Measurements from ENCODE around the gene TMEM35B.
A peak's percentile ranks its signal among the peaks of the same experiment; 100 is the strongest.
"Not testable (repeated sequence)": the region's sequence is repeated elsewhere in the genome, so short reads cannot be mapped to it uniquely, and the experiment has no call there.

Gene TMEM35B

DNA sequence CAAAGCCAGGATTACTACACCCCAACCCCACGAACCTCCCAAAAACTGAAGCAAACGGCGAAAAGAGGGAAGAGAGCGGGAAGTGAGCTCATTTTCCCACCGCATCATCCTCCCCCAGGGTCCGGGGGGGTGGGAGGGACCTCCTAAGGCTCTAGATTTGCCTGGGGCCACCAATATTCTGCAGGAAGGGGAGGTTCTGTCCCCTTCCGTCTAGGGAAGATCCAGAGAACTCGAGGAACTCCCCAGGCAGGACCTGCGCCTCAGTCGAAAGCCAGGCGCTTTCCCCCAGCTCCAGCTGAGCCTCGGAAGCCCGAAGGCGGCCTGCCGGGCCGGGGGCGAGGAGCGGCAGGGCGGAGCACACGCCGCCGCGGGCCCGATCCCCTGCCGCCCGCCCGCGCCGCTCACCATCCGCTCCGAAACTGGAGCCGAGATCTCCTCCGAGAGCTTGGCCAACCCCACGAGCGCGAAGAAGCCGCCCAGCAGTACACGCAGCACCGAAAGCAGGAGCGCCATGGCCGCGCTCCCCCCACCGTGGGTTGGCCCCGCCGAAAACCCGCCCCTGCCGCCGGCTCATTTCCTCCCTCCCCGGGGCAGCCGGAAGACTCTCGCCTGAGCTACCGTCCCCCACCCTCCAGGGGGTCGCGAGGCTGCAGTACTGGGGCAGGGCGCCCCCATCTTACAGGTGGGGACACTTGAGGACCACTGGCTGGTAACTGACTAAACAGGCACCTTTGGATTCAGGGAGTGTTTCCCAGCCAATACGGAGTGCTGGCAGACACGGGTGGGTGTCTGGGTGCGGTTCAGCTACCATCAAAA, at the start of gene TMEM35B:
Gene TMEM35B (minus strand): TSS at position 555 of the 816 bp plus-strand sequence. CDS start 42 bp downstream, at position 513.
- DNase-seq, result peak; percentile 92

DNA sequence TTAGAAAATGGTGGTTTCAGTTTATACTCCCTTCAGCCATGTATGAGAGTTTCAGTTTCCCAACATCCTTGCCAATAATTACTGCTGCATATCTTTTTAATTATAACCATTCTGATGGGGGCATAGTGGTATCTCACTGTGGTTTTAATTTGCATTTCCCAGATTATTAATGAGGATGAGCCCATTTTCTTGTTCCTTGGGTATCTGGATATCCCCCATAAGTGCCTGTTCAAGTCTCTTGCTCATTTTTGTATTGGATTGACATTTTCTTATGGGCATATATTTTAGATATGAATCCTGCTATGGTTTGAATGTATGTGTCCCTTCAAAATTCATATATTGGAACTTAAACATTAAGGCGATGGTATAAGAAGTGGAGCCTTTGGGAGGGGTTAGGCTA, 48.2 kb upstream of the TMEM35B start:
- no peak for DNase-seq

DNA sequence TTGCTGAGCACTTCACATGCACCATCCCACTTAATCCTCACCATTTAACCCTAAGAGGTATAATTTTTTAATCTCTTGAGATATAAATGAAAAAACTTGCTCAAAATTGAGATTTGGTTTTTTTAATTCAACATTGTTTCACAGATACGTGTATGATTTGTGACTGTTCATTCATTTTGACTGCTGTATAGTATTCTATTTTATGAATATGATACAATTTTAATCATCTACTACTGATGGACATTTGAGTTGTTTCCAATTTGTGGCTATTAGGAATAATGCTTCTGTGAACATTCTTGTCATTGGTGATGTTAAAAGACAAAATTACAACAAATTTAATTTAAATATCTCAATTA, 47.2 kb upstream of the TMEM35B start:
- no peak for DNase-seq

DNA sequence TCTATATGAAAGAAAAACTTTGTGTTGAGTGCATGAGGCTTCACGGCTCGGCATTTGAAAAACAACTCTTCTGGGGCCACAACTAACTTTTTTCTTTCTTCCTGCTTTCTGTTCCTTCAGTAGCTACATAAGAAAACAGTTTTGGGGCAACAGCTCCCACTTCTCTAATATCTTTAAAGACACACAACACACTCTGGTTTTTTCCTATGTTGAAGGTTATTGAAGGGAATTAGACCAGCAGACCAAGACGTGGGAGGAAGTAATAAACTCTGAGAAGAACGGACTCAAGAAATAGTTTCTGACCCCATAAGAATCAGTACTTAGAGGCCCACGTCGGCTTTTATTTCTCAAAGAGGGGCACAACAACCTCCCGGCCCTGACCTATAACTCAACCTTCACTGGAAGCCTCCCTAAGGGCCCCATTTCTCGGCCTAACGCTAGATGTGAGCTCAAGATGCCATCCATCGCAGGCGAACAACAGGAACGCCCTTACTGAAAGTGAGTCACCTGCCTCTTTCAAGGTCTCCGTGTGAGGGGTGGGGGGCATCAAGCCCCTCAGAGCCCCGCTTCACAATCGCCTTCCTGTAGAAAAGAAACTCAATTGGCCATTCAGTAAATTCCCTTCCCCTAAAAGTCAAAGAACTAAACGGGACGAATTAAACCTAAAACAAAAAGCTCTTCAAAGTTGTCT, 45.8 kb upstream of the TMEM35B start:
- peak; percentile 79 for DNase-seq

DNA sequence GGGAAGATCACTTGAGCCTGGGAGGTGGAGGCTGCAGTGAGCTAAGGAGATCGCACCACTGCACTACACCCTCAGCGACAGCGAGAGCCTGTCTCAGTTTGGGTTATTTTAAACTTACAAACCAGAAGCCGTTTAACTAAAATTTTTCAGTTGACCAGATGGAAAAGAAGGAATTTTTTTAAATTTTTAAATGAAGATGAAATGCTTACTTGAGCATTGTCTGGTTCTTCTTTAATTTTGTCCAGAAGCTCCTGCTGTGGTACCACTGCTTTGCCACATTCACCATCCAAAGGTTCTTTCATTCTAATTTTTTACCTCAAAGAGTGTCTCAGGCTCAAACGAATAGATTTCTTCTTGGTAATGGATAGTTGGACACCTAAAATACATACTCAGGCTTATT, 45.2 kb upstream of the TMEM35B start:
- DNase-seq, result no peak

DNA sequence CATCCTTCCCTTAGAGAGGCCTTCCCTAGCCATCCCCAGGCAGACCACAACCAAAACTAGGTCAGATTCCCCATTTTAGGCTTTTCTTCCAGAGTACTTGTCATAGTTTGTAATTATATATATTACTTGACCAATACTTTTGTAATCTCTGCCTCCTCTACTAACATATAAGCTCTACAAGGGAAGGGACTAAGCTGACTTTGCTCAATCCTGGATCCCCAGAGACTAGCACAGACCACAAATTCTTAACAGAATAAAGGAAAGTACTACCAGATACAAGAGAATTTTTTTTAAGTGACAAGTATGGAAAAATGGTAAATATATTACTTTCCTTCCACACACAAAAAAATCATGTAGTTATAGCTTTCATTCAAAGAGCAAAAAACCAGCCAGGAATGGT, 44.6 kb upstream of the TMEM35B start:
- no peak for DNase-seq

DNA sequence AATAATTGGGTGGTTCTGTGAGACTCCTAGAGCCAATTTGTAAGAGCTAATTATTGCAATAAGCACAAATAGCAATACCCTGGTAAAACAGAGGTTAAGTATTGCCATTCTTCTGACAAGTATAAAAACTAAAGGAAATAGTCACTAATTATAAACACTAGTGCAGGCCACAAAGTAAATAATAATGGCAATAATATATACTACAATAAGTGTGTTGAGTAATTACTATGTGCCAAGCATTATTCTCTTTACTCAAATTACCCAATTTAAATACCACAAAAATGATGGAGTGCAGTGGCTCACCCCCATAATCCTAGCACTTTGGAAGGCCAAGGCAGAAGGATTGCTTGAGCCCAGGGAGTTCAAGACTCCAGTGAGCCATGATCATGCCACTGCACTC, 31.3 kb upstream of the TMEM35B start:
- no peak for DNase-seq

DNA sequence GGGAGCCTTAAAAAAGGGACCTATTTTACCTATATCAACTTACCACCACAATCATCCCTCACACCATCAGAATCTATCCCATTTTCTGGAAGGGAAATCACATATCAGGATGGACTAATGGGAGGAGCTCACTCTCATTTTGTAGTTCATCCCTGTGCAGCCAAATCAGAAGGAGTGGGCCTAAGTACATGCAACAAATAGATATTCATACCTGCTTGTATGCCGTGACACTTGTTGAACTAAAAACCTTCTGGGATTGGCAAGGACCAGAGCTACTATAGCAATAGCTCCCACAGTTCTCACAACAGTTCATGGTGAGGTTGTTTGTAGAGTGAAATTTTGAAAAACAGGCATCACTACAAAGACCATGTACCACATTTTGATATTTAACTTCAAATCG, 29.3 kb upstream of the TMEM35B start:
- no peak for DNase-seq

DNA sequence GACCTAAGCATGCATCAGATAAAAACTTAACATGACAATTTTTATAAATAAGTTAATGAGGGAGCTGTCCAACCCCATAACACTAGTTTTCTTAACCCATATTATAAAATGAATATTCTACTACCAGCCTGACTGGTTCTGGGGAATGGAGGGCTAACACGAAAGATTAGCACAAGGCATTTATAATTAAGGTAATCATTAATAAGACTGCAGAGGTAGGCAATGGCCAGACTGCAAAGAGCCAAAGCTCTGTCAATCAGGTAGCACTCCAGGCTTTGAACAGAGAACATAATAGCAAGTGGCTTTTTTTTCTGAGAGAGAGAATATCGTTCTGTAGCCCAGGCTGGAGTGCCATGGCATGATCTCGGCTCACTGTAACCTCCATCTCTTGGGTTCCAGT, 20.6 kb upstream of the TMEM35B start:
- no peak for DNase-seq

DNA sequence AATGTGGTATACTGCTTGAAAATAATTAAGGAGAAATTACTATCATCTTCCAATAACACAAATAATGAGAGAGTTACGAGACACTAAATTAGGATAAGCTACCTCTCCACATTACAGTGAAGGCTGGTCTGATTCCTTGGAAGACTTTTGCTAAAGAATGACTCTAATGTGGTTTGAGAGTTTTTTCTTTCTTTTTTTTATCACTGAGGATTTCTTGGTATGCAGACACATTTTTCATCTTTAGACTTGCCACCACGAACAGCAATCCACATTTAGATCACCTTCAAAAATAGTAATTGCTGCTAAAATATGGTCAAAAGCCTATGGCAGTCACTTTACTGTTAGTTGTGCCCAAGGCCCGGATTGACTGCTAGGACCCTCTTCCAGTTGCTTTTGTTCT, 16.6 kb upstream of the TMEM35B start:
- DNase-seq, result no peak

DNA sequence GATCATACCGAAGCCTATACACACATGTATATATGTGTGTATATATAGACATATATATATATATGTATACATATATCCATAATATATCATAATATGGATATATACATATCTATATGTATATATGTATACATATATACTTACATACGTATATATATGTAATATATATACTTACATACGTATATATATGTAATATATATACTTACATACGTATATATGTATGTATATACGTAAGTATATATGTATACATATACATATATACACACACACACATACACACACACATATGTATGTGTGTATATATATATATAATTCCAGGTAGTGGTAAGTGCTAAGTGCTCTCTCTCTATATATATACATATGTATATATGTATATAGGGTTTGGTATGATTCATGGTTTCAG, 9.7 kb upstream of the TMEM35B start:
- DNase-seq, result no peak

DNA sequence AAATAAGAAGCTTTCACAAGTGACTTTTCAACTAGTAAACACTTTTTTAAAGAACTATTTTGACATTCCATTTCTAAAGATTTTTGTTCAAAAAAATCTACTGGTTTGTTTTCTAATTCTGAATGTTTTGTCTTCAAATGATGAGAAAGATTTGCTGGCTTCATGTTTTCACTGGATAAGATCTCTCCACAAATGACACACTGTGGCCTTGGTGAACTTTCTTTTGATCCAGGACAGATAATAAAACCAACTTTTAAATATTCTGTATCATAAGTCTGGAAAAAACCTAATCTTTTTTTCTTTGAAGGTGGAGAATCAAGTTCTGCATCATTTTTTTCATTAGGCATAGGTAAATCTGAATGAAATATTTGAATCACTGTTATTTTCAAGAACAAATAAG, 3.4 kb upstream of the TMEM35B start:
- no peak for DNase-seq

DNA sequence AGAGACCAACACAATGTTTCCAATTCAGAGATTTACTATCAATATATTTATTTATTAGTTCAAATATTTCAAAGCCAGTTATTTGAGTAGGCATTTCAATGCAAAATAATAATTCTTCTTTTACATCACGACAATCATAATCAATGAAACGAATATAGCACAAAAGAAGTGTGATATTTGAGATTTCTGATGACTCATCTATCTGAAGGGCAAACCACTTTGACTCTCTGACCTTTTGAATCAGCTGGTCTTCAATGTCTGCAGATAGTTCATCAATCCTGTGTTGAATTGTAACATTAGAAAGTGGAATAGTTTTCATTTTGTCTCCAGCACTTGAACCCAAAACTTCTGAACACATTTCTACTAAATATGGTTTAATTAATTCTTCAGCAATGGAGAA, 3.0 kb upstream of the TMEM35B start:
- DNase-seq, result no peak

DNA sequence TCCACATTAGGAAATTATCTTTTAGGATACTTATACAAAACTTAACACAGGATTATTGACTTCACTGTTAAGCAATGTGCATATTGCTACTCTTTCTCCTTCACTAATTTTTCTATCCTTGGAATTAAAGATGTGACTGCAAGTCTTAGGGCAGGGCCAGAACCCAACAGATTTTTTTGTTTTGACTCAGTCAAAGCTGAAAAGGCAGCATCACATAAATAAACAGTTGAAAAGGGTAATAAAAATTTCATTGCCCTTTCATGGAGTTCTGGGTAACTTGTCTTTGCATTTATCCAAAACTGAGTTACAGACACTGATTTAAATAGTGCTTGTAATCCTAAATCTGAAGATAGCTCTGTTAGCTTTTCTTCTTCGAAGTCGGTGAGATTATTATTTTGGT, 1.9 kb upstream of the TMEM35B start:
- DNase-seq, result no peak

DNA sequence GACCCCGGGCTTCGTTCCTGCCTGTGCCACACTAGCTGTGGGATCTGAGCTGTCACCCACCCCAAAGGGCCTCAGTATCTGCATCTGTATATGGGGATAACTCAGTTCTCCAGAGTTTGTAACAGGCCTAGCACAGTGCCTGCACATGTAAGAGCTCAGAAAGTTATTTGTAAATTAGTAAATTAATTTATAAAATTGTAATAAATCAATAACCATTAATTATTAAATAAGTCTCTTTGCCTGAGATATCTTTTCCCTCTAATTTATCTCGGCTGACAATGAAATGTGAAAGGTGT, 410 bp upstream of the TMEM35B start:
- not testable (repeated sequence) for DNase-seq

DNA sequence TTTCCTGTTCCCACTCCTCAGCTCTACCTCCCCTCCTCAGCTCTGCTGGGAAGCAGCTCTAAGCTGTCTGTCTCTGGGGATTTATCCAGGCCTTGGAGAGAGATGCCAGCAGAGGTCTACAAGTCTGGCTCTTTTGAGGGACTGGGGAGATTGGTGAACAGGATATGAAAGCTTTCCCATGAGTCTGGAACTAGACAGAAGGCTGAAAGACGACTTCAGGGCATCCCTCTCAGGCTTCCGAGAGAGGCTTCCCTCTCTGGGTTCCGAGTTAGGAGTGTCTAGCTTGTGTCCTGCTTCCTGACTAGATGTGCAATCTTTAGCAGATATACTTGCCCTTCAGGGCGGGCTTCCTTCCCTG, 733 bp downstream of the TMEM35B start:
- no peak for DNase-seq

DNA sequence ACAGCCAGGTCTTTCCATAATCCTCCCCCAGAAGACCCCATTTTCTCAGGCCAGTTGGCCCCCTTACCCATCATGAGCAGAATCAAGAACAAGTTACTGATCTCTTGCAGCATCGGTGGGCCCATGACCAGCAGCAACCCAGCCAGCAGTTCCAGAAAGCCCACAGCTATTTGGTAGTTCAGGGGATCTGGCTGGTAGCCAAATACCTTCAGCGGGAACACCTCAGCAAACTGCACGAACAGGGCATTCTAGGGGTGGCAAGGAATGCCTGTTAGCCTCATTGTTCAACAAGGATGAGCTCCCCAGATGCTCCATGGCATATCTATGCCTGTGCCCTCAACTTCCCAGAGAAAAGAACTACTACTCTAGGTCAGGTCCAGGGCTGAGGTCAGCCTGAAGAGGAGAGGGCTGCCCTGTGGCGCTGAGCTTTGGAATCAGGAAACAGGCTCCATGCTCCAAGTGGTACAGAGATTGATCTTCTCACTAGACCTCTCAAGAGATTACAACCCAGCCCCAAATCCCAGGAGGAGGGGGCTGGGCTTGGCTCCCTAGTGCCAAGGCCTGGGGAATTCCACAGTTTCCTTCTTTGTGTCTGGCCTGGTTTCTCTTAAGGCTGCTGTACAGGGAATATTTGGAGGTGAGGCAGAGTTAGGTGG, 1.3 kb downstream of the TMEM35B start:
- no peak for DNase-seq

DNA sequence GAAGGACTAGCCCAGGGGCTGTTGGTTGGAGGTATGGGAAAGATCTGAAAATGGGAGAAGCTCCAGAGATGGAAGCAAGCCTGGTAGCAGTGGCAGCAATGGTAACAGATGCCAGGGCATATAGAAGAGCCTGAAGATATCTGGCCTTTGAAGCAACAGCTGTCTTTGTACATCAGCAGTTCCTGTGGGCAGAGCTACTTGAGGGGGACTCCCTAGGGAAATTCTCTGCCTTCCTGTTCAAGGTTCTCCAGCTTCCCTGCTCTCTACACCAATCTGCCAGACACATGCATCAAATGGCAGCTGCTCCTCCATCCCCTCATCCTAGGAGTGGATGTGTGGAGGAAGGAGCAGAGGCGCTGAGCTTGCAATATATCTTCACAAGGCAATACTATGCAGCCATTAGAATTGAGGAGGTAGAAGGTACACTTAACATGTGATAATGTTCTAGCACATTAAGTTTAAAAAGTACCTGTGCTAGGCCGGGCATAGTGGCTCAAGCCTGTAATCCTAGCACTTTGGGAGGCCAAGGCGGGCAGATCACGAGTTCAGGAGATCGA, 2.2 kb downstream of the TMEM35B start:
- no peak for DNase-seq

DNA sequence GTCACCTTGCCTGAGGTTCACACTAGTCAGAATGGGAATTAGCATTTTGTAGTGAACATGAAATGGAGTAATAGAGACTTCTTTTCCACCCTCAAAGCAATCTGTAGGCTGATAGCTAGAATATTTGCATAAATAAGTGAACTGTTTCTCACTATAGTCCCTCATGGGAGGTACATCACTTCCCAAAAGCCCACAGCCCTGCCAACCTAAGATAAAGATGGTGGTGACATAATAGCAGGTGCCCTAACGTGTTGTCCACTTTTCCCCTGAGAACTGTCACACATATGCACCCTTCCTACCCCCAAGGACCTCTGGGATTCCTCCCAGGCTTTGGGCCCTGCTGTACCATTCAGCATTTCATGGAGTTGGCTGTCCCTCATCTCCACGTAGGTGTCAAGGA, 4.4 kb downstream of the TMEM35B start:
- DNase-seq, result no peak

DNA sequence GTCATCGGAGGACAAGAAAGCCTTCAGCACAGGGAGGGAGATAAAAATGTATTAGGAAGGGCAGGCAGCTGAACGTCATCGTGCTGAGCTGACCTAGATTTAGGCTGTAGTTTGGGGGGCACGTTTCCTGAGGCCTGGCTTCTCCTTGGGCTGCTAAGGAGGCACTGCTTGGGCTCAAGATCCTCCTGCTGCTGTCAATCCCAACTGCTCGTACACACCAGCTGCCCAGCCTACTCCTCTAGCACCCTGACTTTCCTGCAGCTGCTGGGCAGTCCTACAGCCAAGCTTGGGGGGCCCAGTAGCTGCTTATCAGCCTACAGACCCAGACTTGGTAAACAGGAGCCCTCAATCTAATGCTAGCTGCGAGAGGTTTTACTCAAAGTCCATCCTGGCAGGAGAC, 6.2 kb downstream of the TMEM35B start:
- DNase-seq, result no peak

DNA sequence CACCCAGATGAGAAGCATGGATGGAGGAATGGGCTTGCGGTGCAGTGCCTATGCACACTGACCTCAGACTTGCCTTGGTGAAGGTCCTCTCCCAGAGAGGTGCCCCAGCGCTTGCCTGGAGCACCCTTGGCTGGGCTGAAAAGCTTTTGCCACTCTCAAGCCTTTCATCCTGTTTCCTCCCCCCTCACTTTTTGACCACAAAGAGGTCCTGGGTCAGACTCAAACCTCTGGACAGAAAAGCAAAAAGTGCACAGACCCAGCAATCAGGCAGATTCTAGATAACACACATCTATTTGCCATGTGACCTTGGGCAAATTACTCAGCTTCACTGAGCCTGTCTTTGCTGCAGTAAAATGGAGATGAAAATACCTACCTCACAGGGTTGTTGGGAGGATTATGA, 7.3 kb downstream of the TMEM35B start:
- DNase-seq, result no peak

DNA sequence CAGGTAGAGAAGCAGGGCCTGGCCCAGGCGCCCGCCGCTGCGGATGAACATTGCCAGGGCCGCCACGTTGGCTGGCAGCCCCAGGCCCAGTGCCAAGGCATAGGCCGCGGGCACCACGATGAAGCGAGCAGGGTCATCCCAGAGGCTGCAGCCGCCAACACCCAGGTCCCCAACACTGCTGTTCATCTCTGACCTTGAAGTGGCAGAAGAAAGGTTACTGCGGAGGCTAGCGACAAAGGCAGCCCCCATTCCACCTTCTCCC, 8.0 kb downstream of the TMEM35B start:
- DNase-seq, result no peak

DNA sequence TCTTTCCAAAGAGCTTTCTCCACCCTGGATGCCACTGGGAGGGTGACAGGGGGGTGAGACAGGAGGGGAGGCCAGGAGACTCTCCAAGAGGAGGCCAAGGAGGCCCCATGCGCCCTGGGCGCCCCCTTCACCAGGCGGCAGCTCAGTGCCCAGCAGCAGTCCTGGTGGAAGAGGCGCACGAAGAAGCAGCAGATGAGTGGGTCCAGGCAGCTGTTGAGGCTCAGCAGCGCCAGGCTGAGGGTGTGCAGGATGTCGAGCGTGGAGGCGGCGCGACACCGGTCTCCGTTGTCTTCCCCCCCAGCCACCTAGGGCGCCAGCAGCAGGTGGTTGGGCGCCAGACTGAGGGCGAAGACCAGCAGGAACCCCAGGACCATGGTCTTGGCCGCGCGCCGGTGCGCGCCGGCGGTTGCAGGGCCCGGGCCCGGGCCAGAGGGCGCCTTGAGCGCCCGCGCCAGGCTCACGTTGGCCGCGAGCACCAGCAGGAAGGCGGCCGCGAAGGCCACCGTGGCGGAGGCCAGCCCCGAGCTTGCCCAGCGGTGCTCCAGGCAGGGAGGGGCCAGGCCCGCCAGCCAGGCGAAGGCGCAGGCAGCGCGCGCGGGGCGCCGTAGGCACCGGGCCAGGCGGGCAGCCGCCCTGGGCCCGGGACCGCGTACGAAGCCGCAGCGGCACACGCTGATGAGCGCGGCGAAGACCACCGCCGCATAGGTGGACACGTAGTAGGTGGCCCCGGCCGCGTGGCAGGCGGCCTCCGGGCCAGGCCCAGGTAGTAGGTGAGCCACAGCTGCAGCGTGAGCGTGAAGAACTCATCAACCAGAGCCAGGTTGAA, 8.6 kb downstream of the TMEM35B start:
- no peak for DNase-seq

DNA sequence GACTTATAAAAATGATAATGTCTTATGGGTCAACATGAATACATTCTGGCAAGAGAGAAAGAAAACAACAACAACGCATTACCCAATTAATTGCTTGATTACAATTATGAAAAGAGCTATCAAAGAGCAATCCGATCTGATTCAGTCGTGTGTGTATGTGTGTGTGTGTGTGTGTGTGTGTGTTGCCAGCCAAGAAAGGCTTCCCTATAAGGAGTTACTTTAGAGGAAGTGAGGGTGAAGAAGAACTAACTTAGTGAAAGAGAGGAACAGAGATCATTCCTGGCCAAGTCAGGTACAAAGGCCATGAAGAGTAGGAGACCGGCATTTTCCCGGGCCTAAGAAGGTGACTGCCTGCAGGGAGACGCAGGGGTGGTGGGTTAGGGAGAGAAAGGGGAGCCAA, 9.4 kb downstream of the TMEM35B start:
- no peak for DNase-seq
